Measurements from ENCODE around the gene ECHDC1. TPM values are rescaled to one million over a fixed set of nuclear protein-coding genes. Genes with fewer than 3 reads are reported as not detected.
"Not testable (repeated sequence)": the region's sequence is repeated elsewhere in the genome, so short reads cannot be mapped to it uniquely, and the experiment has no call there.

Gene ECHDC1
- total RNA-seq: 57.4 and 61.8 TPM in 2 replicates

DNA sequence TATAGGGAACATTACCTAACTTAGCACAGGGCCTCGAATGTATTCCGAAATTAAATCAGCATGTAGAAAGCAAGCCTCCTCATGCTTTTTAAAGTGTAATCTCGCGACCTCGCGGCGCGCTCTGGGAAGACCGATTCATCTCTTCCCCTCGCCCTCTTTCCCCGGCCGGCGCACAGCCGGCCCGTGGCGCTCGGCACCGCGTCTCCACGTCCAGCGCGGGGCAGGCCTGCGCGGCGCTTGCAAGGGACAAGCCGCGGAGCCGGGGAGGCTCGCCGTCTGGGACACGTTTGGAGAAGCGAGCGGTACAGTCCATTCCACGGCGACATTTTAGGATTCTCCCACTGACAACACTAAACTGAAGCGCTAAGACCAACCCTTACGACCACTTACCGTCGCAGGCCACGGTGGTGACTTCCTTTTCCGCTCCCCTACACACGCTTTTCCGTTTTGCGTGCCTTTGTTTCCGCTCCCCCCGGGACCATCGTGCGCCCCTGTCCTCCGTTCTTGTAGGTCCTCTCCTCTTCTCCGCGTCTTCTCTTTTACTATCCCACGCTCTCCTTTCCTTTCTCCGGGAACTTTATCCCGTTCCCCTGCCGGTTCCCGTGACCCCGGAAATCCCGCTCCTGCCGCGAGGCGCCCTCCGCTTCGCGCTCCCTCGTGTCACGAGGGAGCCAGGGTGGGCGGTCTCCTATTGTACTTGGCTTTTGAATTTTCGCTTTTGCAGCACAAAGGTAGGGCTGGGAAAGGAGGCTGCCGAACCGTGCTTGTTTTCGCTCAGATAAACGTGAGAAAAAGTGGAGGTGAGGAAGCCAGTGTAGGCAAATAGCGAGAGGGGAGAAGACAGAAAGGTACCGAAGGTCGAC is at the start of gene ECHDC1:
ECHDC1 (minus strand) TSS at position 664 of the 863 bp plus-strand sequence. CDS start 12,581 bp downstream, outside the sequence.
- peaks cover 12% of the 10 kb centered on the region for H3K4me1 Mint-ChIP-seq (ENCODE audit: low read depth)
- no peak within 1 kb of the TSS for H3K4me3 Mint-ChIP-seq
- H3K36me3 Mint-ChIP-seq (ENCODE audit: low read depth): peaks cover 15% of the 10 kb centered on the region
- H3K27me3 Mint-ChIP-seq (ENCODE audit: insufficient read depth): no peaks in the 10 kb centered on the region
- H3K9me3 Mint-ChIP-seq: no peaks in the 10 kb centered on the region
- H3K27ac Mint-ChIP-seq: no peak within 1 kb of the TSS
- intact Hi-C loops (cut with micrococcal nuclease): loop anchor here (1.0 to 5.0 kb wide), 8 partner anchors 38 to 194 kb away; partner anchors contain the start of gene RNF146
- DNase-seq (ENCODE audit: low spot score): peak; percentile 63

DNA sequence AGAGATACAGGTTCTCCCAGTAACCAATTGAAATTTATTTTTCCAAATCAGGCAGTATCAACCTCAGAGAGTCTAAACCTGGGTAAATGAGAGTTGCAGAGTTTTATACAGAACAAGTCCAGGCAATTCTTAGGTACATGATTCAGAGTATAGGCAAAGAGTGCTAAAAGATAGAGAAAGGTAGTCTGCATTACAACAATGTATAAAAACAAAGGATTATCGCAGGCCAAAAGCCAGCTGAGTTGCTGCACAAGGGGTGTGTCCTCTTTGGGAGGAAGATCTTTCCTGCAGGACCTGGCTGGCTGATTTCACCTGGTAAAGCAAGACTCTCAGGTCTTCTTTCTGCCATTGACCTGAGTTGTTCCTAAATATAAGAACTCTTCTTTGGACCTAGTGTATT is 48.9 kb upstream of the ECHDC1 start:
- no peak overlapping the region for H3K27ac Mint-ChIP-seq
- H3K4me1 Mint-ChIP-seq (ENCODE audit: low read depth): no peaks in the 10 kb centered on the region
- no peak for DNase-seq (ENCODE audit: low spot score)
- no peaks in the 10 kb centered on the region for H3K27me3 Mint-ChIP-seq (ENCODE audit: insufficient read depth)
- H3K9me3 Mint-ChIP-seq: no peaks in the 10 kb centered on the region
- no peak overlapping the region for H3K4me3 Mint-ChIP-seq
- no peaks in the 10 kb centered on the region for H3K36me3 Mint-ChIP-seq (ENCODE audit: low read depth)
- intact Hi-C loops (cut with micrococcal nuclease): no loop called here

GRCh38 chr6:127391094-127391953 is 47.9 kb upstream of the ECHDC1 start:
- H3K36me3 Mint-ChIP-seq (ENCODE audit: low read depth): no peaks in the 10 kb centered on the region
- intact Hi-C loops (cut with micrococcal nuclease): no loop called here
- H3K27ac Mint-ChIP-seq: no peak overlapping the region
- H3K4me1 Mint-ChIP-seq (ENCODE audit: low read depth): no peaks in the 10 kb centered on the region
- no peaks in the 10 kb centered on the region for H3K27me3 Mint-ChIP-seq (ENCODE audit: insufficient read depth)
- H3K4me3 Mint-ChIP-seq: no peak overlapping the region
- no peaks in the 10 kb centered on the region for H3K9me3 Mint-ChIP-seq
- DNase-seq (ENCODE audit: low spot score): no peak

GRCh38 chr6:127389706-127390105 is 46.3 kb upstream of the ECHDC1 start:
- Mint-ChIP-seq H3K27me3 (ENCODE audit: insufficient read depth) (no peaks in the 10 kb centered on the region), H3K4me3 (no peak overlapping the region), H3K4me1 (ENCODE audit: low read depth) (no peaks in the 10 kb centered on the region), H3K36me3 (ENCODE audit: low read depth) (no peaks in the 10 kb centered on the region), H3K27ac (no peak overlapping the region), H3K9me3 (no peaks in the 10 kb centered on the region)
- DNase-seq (ENCODE audit: low spot score): no peak
- intact Hi-C loops (cut with micrococcal nuclease): no loop called here

GRCh38 chr6:127385668-127386430 is 42.4 kb upstream of the ECHDC1 start:
- Mint-ChIP-seq H3K9me3 (no peaks in the 10 kb centered on the region), H3K27ac (no peak overlapping the region), H3K27me3 (ENCODE audit: insufficient read depth) (no peaks in the 10 kb centered on the region), H3K4me1 (ENCODE audit: low read depth) (no peaks in the 10 kb centered on the region), H3K36me3 (ENCODE audit: low read depth) (no peaks in the 10 kb centered on the region), H3K4me3 (no peak overlapping the region)
- intact Hi-C loops (cut with micrococcal nuclease): no loop called here
- DNase-seq (ENCODE audit: low spot score): no peak

DNA sequence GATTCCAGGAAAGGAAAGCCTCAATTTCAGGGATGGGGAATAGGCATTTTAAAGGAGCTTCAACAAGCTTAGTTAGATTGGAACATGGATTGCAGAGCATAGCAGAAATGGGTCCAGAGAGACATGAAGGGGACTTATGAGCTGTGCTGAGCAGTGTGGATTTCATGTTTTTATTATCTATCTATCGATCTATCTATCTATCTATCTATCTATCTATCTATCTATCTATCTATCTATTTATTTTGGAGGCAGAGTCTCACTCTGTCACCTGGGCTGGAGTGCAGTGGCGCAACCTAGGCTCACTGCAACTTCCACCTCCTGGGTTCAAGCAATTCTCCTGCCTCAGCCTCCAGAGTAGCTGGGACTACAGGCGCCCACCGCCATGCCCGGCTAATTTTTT is 41.4 kb upstream of the ECHDC1 start:
- H3K27ac Mint-ChIP-seq; intact Hi-C loops (cut with micrococcal nuclease); H3K36me3 Mint-ChIP-seq (ENCODE audit: low read depth); H3K9me3 Mint-ChIP-seq; H3K27me3 Mint-ChIP-seq (ENCODE audit: insufficient read depth); H3K4me3 Mint-ChIP-seq; H3K4me1 Mint-ChIP-seq (ENCODE audit: low read depth); DNase-seq (ENCODE audit: low spot score): not testable (repeated sequence)

- no peaks in the 10 kb centered on the region for H3K9me3 Mint-ChIP-seq
- no peaks in the 10 kb centered on the region for H3K36me3 Mint-ChIP-seq (ENCODE audit: low read depth)
- no peaks in the 10 kb centered on the region for H3K27me3 Mint-ChIP-seq (ENCODE audit: insufficient read depth)
- intact Hi-C loops (cut with micrococcal nuclease): no loop called here
- no peak overlapping the region for H3K4me3 Mint-ChIP-seq
- DNase-seq (ENCODE audit: low spot score): no peak
- H3K27ac Mint-ChIP-seq: no peak overlapping the region
- H3K4me1 Mint-ChIP-seq (ENCODE audit: low read depth): no peaks in the 10 kb centered on the region
Observed at GRCh38 chr6:127383988-127384387, 40.6 kb upstream of the ECHDC1 start.

GRCh38 chr6:127382413-127382812 is 39.0 kb upstream of the ECHDC1 start:
- DNase-seq (ENCODE audit: low spot score): no peak
- no peaks in the 10 kb centered on the region for H3K4me1 Mint-ChIP-seq (ENCODE audit: low read depth)
- no peak overlapping the region for H3K4me3 Mint-ChIP-seq
- H3K27ac Mint-ChIP-seq: no peak overlapping the region
- no peaks in the 10 kb centered on the region for H3K27me3 Mint-ChIP-seq (ENCODE audit: insufficient read depth)
- intact Hi-C loops (cut with micrococcal nuclease): no loop called here
- no peaks in the 10 kb centered on the region for H3K36me3 Mint-ChIP-seq (ENCODE audit: low read depth)
- H3K9me3 Mint-ChIP-seq: no peaks in the 10 kb centered on the region

- Mint-ChIP-seq H3K9me3 (no peaks in the 10 kb centered on the region), H3K36me3 (ENCODE audit: low read depth) (no peaks in the 10 kb centered on the region), H3K27ac (no peak overlapping the region), H3K4me1 (ENCODE audit: low read depth) (no peaks in the 10 kb centered on the region), H3K27me3 (ENCODE audit: insufficient read depth) (no peaks in the 10 kb centered on the region), H3K4me3 (no peak overlapping the region)
- no peak for DNase-seq (ENCODE audit: low spot score)
- intact Hi-C loops (cut with micrococcal nuclease): no loop called here
Observed at GRCh38 chr6:127381384-127381783, 38.0 kb upstream of the ECHDC1 start.

DNA sequence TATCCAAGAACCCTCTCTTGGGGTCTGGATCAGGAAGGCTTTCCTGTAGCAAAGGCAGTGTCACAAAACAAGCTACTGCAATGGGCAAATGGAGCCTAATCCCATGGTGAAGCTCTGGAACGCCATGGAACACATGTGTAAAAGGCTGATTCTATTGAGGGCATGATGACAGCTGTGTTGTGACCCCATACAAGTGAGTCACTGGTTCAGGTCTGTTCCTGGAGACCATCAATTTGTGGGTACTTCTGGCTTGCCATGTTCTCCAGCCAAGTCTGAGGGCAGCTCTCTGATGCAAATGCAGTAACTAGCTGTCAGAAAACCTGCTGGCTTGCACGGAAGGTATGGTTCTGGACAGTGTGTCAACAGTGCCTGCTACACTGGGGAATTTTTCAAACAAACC is 33.3 kb upstream of the ECHDC1 start:
- Mint-ChIP-seq H3K9me3 (peaks cover 10% of the 10 kb centered on the region), H3K27me3 (ENCODE audit: insufficient read depth) (peaks cover 2% of the 10 kb centered on the region), H3K4me3 (no peak overlapping the region), H3K36me3 (ENCODE audit: low read depth) (no peaks in the 10 kb centered on the region), H3K27ac (no peak overlapping the region), H3K4me1 (ENCODE audit: low read depth) (no peaks in the 10 kb centered on the region)
- no peak for DNase-seq (ENCODE audit: low spot score)
- intact Hi-C loops (cut with micrococcal nuclease): no loop called here

DNA sequence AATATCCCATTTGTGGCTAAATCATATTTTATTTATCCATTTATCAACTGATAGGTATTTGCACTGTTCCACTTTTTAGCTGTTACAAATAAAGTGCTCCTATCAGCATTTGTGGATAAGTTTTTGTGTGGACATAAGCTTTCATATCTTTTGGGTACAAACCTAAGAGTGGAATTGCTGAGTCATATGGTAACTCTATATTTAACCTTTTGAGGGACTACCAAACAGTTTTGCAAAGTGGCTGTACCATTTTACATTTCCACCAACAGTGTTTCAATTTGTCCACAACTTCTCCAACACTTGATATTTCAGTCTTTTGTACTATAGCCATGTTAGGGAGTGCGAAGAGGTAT is 23.6 kb upstream of the ECHDC1 start:
- Mint-ChIP-seq H3K4me3 (no peak overlapping the region), H3K4me1 (ENCODE audit: low read depth) (no peaks in the 10 kb centered on the region), H3K27ac (no peak overlapping the region), H3K36me3 (ENCODE audit: low read depth) (no peaks in the 10 kb centered on the region), H3K9me3 (peaks cover 7% of the 10 kb centered on the region), H3K27me3 (ENCODE audit: insufficient read depth) (peaks cover 3% of the 10 kb centered on the region)
- no peak for DNase-seq (ENCODE audit: low spot score)
- intact Hi-C loops (cut with micrococcal nuclease): no loop called here

GRCh38 chr6:127366282-127367022 is 23.0 kb upstream of the ECHDC1 start:
- Mint-ChIP-seq H3K27ac (no peak overlapping the region), H3K9me3 (peaks cover 2% of the 10 kb centered on the region), H3K36me3 (ENCODE audit: low read depth) (no peaks in the 10 kb centered on the region), H3K4me3 (no peak overlapping the region), H3K27me3 (ENCODE audit: insufficient read depth) (no peaks in the 10 kb centered on the region), H3K4me1 (ENCODE audit: low read depth) (no peaks in the 10 kb centered on the region)
- DNase-seq (ENCODE audit: low spot score): no peak
- intact Hi-C loops (cut with micrococcal nuclease): no loop called here
